Osteocyte (in vitro differentiated cells): ENCODE data around the gene KLK7. TPM values are rescaled to one million over a fixed set of nuclear protein-coding genes. Genes with fewer than 3 reads are reported as not detected.

Experiments
- DNase-seq: peaks from one replicate; pipeline ENCODE4 v3.0.0; 2021; ENCODE audit warnings: mixed read lengths; ENCODE audit not compliant: unreplicated experiment; ENCODE audit errors: extremely low spot score
- H3K27ac Mint-ChIP-seq: one replicate; pipeline ENCODE4 v1.8.0; 2021; ENCODE audit warnings: mild to moderate bottlenecking, mixed read lengths; ENCODE audit not compliant: unreplicated experiment
- H3K27me3 Mint-ChIP-seq: one replicate; pipeline ENCODE4 v1.8.0; 2021; ENCODE audit warnings: mixed read lengths; ENCODE audit not compliant: unreplicated experiment
- H3K36me3 Mint-ChIP-seq: one replicate; pipeline ENCODE4 v1.8.0; 2021; ENCODE audit warnings: mixed read lengths; ENCODE audit not compliant: unreplicated experiment
- H3K4me1 Mint-ChIP-seq: one replicate; pipeline ENCODE4 v1.8.0; 2021; ENCODE audit warnings: mixed read lengths; ENCODE audit not compliant: unreplicated experiment
- H3K4me3 Mint-ChIP-seq: one replicate; pipeline ENCODE4 v1.8.0; 2021; ENCODE audit warnings: mild to moderate bottlenecking, moderate library complexity, mixed read lengths; ENCODE audit not compliant: unreplicated experiment
- H3K9me3 Mint-ChIP-seq: one replicate; pipeline ENCODE4 v1.8.0; 2021; ENCODE audit warnings: mixed read lengths; ENCODE audit not compliant: unreplicated experiment
- CTCF ChIP-seq: fragments of 200-600 bp; sonication (generic); IDR thresholded peaks from 2 replicates; pipeline ENCODE4 v1.5.0; 2021; ENCODE audit warnings: antibody characterized with exemption, mild to moderate bottlenecking, moderate library complexity
- total RNA-seq: library from RNA; stranded (reverse); gene quantifications from 2 replicates; pipeline ENCODE4 v1.2.1, GENCODE V29; 2021

The KLK7 gene
- total RNA-seq, 1 donor from 2014 or later, result not detected

- Mint-ChIP-seq H3K9me3 (peaks cover 17% of the 10 kb centered on the region), H3K4me1 (no peaks in the 10 kb centered on the region), H3K4me3 (no peak overlapping the region), H3K27me3 (no peaks in the 10 kb centered on the region), H3K36me3 (no peaks in the 10 kb centered on the region), H3K27ac (no peak overlapping the region)
- no peak for TF ChIP-seq CTCF
- no peak for DNase-seq
These were observed 46.0 kb upstream of the KLK7 start for GRCh38 chr19:51029718-51030117.

GRCh38 chr19:51027873-51028272 is 44.2 kb upstream of the KLK7 start:
- Mint-ChIP-seq H3K9me3 (peaks cover 17% of the 10 kb centered on the region), H3K36me3 (no peaks in the 10 kb centered on the region), H3K4me3 (no peak overlapping the region), H3K27me3 (no peaks in the 10 kb centered on the region), H3K27ac (no peak overlapping the region), H3K4me1 (no peaks in the 10 kb centered on the region)
- no peak for DNase-seq
- no peak for TF ChIP-seq CTCF

GRCh38 chr19:51027126-51027806 is 43.5 kb upstream of the KLK7 start:
- Mint-ChIP-seq H3K27ac (no peak overlapping the region), H3K36me3 (no peaks in the 10 kb centered on the region), H3K27me3 (no peaks in the 10 kb centered on the region), H3K4me3 (no peak overlapping the region), H3K9me3 (peaks cover 17% of the 10 kb centered on the region), H3K4me1 (no peaks in the 10 kb centered on the region)
- no peak for DNase-seq
- TF ChIP-seq CTCF, result no peak

- Mint-ChIP-seq H3K27me3 (no peaks in the 10 kb centered on the region), H3K36me3 (no peaks in the 10 kb centered on the region), H3K9me3 (peaks cover 16% of the 10 kb centered on the region), H3K27ac (no peak within 1 kb of the TSS), H3K4me1 (no peaks in the 10 kb centered on the region), H3K4me3 (no peak within 1 kb of the TSS)
- DNase-seq, result no peak
- TF ChIP-seq CTCF, result no peak
These were observed 42.8 kb upstream of the KLK7 start, which contains the start of gene KLK11 for GRCh38 chr19:51026554-51026831. Gene KLK11 (minus strand): TSS chr19:51026616. CDS start chr19:51025631, 985 bp downstream.

- Mint-ChIP-seq H3K4me1 (no peaks in the 10 kb centered on the region), H3K9me3 (peaks cover 11% of the 10 kb centered on the region)
- TF ChIP-seq CTCF, result no peak
These were observed 42.3 kb upstream of the KLK7 start for GRCh38 chr19:51025809-51026553.

More at GRCh38 chr19:51025809-51026553, 42.3 kb upstream of the KLK7 start:
- Mint-ChIP-seq H3K4me3 (no peak overlapping the region), H3K36me3 (no peaks in the 10 kb centered on the region), H3K27me3 (no peaks in the 10 kb centered on the region), H3K27ac (no peak overlapping the region)
- DNase-seq, result no peak
